GM04504 (cell line): Measurements from ENCODE around the gene ESRRA.
A peak's percentile ranks its signal among the peaks of the same experiment; 100 is the strongest.
"Not testable (repeated sequence)": the region's sequence is repeated elsewhere in the genome, so short reads cannot be mapped to it uniquely, and the experiment has no call there.

Experiments used
- DNase-seq: peaks from one replicate; pipeline ENCODE4 v3.0.0-alpha.2; 2012; ENCODE audit warnings: low read depth

ESRRA gene

GRCh38 chr11:64314146-64314804 lies 9.0 kb downstream of the ESRRA start:
- DNase-seq, result no peak

DNA sequence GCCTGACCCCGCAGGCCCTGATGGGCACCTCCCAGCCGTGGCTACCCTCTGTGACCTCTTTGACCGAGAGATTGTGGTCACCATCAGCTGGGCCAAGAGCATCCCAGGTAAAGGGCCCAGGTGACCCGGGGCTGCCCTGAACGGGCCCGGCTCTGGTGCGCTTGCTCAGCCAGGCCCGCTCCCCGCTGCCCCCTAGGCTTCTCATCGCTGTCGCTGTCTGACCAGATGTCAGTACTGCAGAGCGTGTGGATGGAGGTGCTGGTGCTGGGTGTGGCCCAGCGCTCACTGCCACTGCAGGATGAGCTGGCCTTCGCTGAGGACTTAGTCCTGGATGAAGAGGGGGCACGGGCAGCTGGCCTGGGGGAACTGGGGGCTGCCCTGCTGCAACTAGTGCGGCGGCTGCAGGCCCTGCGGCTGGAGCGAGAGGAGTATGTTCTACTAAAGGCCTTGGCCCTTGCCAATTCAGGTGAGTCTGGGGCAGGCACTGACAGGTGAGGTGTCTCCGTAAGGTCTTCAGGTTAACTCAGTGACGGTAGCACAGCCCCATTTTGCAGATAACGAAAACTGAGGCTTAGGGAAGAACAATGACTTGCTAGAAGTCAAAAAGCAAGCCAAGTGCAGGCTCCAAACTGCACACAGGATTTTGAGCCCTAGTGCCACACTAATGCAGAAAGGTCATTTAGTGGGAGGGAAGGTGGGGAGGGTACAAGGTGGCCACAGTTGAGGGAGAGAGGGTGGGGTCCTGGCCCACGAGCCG lies 9.7 kb downstream of the ESRRA start:
- no peak for DNase-seq

DNA sequence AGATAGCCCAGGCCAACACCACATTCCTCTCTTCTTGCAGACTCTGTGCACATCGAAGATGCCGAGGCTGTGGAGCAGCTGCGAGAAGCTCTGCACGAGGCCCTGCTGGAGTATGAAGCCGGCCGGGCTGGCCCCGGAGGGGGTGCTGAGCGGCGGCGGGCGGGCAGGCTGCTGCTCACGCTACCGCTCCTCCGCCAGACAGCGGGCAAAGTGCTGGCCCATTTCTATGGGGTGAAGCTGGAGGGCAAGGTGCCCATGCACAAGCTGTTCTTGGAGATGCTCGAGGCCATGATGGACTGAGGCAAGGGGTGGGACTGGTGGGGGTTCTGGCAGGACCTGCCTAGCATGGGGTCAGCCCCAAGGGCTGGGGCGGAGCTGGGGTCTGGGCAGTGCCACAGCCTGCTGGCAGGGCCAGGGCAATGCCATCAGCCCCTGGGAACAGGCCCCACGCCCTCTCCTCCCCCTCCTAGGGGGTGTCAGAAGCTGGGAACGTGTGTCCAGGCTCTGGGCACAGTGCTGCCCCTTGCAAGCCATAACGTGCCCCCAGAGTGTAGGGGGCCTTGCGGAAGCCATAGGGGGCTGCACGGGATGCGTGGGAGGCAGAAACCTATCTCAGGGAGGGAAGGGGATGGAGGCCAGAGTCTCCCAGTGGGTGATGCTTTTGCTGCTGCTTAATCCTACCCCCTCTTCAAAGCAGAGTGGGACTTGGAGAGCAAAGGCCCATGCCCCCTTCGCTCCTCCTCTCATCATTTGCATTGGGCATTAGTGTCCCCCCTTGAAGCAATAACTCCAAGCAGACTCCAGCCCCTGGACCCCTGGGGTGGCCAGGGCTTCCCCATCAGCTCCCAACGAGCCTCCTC lies 10.6 kb downstream of the ESRRA start:
- DNase-seq, result not testable (repeated sequence)

DNA sequence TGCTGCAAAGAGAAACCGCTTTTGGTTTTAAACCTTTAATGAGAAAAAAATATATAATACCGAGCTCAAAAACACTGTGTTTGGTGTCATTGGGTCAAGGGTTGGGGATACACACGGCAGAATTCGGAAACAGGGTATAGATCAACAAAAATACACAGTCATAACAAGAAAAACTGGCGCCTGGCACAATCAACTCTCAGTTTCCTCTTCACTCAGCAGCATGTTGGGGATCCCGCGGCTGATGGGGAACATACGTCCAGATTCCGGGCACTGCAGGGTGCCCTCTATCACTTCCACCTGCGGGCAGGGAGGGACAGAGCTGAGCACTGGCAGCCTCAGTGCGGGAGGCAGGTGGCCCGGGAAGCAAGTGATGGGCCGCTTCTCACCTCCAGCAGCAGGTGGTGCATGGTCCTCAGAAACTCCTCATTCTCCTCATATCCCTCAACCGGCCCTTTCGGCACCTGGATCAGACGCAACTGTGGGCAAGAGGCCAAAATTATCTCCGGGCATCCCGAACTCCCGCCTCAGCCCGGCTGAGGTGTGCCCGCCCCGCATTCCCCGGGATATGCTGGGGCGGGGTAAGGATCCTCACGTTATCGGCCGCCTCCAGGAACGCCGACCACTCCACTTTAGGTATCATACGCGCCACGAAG lies 11.5 kb downstream of the ESRRA start:
- DNase-seq, result no peak

- peak; percentile 92 for DNase-seq
These were observed 12.1 kb downstream of the ESRRA start, which contains the start of gene TRMT112 for GRCh38 chr11:64317325-64317960. Gene TRMT112, minus strand, starts transcription at chr11:64317559. Its CDS starts 33 bp downstream, at chr11:64317526.

- peak; percentile 93 for DNase-seq
These were observed 12.8 kb downstream of the ESRRA start, which contains the start of gene PRDX5 for GRCh38 chr11:64317961-64318765. Gene PRDX5, plus strand, starts transcription at chr11:64318121. Its CDS starts 95 bp downstream, at chr11:64318216.

DNA sequence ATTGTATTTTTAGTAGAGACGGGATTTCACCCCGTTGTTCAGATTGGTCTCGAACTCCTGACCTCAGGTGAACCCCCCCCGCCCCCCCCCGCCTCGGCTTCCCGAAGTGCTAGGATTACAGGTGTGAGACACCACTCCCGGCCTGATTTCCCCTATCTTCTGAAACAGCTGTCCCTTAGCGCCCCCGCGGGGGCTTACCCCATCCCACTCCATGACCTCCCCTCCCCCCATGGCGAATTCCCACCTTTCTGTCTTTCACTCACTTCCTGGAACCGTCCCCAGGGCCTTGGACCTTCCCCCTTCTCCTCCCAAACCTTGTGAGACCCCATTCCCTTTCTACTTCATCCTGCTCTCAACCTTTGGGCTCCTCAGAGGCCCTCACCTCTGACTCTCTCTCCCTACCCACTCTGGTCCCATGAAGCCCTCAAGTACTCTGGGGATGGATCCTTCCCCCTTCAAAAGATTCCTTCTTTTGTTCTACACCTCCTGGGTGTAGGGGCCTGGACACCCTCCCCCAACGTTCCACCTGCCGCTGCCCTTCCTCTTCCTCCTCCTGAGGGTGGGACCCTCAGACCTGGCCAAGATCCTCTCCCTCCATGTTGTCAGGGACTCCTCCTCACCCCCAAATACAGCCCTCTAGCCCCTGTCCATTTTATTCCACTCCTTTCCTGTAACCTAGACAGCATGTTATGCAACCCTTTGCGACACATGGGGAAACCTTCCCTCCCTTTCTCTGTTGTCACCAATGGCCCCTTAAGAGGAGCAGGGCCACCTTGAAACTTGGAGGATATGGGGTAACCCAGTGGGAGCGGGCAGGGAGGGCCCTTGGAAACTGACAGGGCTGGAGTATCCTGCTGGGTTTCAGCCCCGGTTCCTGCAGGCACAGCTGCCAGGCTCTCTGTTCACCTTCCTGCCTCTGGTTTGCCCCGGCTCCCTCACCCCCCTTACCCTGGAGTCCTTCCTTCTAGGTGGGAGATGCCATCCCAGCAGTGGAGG lies 13.7 kb downstream of the ESRRA start:
- no peak for DNase-seq

DNA sequence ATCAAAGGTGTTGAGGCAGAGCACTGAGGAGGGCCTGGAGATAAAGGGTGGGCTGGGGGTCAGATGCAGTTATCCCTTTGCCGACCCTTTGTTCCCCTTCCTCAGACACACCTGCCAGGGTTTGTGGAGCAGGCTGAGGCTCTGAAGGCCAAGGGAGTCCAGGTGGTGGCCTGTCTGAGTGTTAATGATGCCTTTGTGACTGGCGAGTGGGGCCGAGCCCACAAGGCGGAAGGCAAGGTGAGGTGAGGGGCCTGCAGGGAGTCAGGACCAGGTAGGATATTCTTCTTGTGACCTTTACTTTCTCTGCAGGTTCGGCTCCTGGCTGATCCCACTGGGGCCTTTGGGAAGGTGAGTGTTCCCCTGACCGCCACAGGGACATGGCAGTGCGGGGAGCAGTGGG lies 15.2 kb downstream of the ESRRA start:
- DNase-seq, result no peak

DNA sequence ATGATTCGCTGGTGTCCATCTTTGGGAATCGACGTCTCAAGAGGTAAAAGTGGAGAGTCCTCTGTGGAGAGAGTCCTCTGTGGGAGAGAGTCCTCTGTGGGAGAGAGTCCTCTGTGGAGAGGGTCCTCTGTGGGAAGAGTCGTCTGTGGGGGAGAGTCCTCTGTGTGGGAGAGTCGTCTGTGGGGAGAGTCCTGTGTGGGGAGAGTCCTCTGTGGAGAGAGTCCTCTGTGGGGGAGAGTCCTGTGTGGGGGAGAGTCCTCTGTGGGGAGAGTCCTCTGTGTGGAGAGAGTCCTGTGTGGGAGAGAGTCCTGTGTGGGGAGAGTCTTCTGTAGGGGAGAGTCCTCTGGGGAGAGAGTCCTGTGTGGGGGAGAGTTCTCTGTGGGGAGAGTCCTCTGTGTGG lies 15.7 kb downstream of the ESRRA start:
- no peak for DNase-seq

- no peak for DNase-seq
These were observed 16.2 kb downstream of the ESRRA start for GRCh38 chr11:64321533-64321932.

- no peak for DNase-seq
These were observed 17.6 kb downstream of the ESRRA start for GRCh38 chr11:64322925-64323260.

- no peak for DNase-seq
These were observed 18.0 kb downstream of the ESRRA start for GRCh38 chr11:64323373-64323772.

DNA sequence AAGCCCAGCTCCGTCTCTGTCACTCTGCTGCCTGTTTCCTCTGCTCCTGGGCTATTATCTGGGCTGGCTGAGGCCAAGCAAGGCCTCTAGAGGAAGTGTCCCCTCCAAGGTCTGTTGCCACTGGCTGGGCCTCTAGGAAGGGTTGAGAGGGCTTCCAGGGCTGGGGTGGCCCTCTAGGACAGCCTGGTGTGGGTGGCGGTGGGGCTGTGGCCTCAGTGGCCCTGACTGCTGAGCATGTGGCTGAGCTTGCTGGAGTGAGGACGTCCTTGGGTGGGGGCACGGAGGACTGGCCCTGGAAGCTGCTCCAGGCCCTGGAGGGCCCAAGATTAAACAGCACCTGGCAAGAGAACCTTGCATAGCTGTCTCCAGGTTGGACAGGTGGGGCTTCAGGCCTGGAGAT lies 18.7 kb downstream of the ESRRA start:
- DNase-seq, result not testable (repeated sequence)

DNA sequence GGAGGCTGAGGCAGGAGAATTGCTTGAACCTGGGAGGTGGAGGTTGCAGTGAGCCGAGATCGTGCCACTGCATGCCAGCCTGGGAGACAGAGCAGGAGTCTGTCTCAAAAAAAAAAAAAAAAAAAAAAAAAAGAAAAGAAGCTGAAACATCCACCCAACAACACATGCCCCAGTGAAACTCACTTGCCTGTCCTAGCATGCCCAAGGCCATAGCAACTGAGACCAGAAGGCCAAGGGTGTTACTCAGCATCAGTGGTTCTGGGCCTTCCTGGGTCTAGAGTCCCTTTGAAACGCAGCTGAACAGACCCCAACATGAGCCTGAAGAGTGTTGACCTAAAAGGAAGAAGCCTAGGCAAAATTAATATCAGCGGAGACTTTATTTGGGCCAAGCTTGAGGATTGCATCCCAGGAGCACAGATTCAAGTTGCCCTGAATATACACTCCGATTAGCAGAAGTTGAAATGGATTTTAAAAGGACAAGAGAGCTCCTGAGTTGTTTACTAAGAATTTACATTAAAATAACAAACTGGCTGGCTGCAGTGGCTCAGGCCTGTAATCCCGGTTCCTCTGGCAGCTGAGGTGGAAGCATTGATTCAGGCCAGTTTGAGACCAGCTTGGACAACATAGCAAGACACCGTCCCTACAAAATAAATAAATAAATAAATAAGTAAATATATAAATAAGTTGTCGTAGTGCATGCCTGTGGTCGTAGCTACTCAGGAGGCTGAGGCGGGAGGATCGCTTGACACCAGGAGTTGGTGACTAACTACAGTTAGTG lies 19.6 kb downstream of the ESRRA start:
- DNase-seq, result no peak

DNA sequence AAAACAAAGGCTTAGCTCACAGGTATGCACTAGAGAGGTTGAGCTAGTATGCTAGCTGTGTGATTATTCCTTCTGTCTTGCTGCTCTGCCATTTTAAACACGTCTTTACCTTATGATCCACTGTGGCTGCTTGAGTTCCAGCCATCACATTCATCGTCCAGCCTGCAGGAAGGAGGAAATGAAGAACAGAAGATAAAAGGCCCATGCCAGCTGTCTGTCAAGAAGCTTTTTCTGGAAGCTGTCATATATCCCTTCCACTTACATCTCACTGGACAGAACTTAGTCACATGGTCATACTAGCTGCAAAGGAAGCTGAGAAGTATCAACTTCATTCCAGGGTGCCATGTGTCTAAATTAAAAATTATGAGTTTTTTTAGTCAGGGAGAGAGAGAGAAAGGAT lies 22.1 kb downstream of the ESRRA start:
- no peak for DNase-seq

DNA sequence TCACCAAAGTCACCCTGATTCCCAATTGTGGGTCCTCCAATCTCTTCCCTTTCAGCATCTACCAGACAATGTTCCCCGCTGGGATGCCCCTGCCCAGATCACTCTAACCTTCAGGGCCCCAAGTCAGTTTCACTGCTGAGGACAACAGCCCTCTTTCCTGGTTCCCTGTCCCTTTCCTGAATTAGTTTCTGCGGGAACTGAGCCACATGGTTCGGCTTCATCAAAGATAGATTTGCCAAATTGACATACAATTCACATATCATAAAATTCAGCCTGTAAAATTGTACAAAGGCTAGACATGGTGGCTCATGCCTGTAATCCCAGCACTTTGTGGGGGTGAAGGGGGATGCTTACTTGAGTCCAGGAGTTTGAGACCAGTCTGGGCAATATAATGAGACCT lies 22.7 kb downstream of the ESRRA start:
- no peak for DNase-seq

GRCh38 chr11:64330888-64331287 lies 25.6 kb downstream of the ESRRA start:
- no peak for DNase-seq

GRCh38 chr11:64331569-64332371 lies 26.4 kb downstream of the ESRRA start:
- DNase-seq, result peak; percentile 87
